Measurements from ENCODE around the gene CAMSAP1. TPM values are rescaled to one million over a fixed set of nuclear protein-coding genes. Genes with fewer than 3 reads are reported as not detected.

Gene CAMSAP1
- total and polyA plus RNA-seq, 3 donors from 2014 or later = 44.1 to 102 (median 93.7) TPM

DNA sequence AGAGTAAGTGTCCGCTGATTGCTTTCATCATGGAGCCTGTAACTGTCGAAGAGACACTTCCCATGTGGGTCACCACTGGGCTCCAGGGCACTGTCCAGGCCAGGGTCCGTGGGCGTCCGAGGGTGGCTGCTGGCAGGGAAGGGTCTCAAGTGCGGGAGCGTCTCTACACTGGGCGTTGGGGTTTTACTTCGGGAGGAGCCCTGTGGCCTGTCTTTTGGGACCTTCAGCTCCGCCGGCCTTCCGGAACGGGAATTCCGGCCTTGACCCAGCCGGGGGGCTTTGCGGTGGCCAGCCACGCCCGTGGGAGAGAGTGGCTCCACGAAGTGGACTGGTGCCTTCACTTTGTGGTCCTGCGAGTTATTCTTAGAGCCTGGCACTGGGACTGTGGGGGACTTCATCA is 86.2 kb downstream of the CAMSAP1 start:
- no peak overlapping the region for H3K27ac ChIP-seq
- no peaks in the 10 kb centered on the region for H3K36me3 ChIP-seq (ENCODE audit: low read depth, missing control alignments)
- DNase-seq = no peak
- H3K9me3 ChIP-seq = no peaks in the 10 kb centered on the region
- H3K27me3 ChIP-seq = no peaks in the 10 kb centered on the region
- intact Hi-C loops (cut with DNase I; ENCODE audit: low total_unique reads) = no loop called here
- H3K4me3 ChIP-seq = no peak overlapping the region
- WGBS, 2 donors = 95 to 96% methylated on average over 19 to 20 of the region's 20 CpGs
- no peaks in the 10 kb centered on the region for H3K4me1 ChIP-seq
- TF ChIP-seq POLR2A (IDR thresholded peaks at IDR 0.05) = no peak
- TF ChIP-seq, protein P1, sequence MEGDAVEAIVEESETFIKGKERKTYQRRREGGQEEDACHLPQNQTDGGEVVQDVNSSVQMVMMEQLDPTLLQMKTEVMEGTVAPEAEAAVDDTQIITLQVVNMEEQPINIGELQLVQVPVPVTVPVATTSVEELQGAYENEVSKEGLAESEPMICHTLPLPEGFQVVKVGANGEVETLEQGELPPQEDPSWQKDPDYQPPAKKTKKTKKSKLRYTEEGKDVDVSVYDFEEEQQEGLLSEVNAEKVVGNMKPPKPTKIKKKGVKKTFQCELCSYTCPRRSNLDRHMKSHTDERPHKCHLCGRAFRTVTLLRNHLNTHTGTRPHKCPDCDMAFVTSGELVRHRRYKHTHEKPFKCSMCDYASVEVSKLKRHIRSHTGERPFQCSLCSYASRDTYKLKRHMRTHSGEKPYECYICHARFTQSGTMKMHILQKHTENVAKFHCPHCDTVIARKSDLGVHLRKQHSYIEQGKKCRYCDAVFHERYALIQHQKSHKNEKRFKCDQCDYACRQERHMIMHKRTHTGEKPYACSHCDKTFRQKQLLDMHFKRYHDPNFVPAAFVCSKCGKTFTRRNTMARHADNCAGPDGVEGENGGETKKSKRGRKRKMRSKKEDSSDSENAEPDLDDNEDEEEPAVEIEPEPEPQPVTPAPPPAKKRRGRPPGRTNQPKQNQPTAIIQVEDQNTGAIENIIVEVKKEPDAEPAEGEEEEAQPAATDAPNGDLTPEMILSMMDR (IDR thresholded peaks at IDR 0.05) = no peak

DNA sequence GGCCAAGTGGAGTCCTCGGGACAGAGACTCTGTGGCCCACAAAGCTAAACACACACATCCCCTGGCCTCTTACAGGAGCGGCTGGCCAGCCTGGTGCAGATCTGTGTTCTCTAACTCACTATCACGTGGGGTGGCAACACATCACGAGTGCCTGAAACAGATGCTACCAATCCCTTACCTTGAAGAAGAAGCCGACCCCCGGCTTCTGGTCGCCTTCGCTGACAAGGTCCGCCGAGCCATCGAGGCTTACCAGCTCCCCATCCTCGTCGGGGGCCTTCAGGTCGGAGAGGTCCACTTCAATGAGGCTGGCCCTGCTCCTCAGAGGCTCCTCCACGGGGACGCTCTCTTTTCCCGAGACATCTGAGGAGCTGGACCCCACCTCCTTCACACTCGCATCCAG is 86.7 kb downstream of the CAMSAP1 start:
- no peak overlapping the region for H3K4me3 ChIP-seq
- H3K4me1 ChIP-seq = no peaks in the 10 kb centered on the region
- H3K27ac ChIP-seq = no peak overlapping the region
- TF ChIP-seq, protein P1 (IDR thresholded peaks at IDR 0.05) = no peak
- no peak for TF ChIP-seq POLR2A (IDR thresholded peaks at IDR 0.05)
- no peaks in the 10 kb centered on the region for H3K9me3 ChIP-seq
- 94 to 95% methylated on average over 11 to 18 of the region's 18 CpGs for WGBS, 2 donors
- H3K27me3 ChIP-seq = no peaks in the 10 kb centered on the region
- H3K36me3 ChIP-seq (ENCODE audit: low read depth, missing control alignments) = no peaks in the 10 kb centered on the region
- intact Hi-C loops (cut with DNase I; ENCODE audit: low total_unique reads) = no loop called here
- DNase-seq = no peak

DNA sequence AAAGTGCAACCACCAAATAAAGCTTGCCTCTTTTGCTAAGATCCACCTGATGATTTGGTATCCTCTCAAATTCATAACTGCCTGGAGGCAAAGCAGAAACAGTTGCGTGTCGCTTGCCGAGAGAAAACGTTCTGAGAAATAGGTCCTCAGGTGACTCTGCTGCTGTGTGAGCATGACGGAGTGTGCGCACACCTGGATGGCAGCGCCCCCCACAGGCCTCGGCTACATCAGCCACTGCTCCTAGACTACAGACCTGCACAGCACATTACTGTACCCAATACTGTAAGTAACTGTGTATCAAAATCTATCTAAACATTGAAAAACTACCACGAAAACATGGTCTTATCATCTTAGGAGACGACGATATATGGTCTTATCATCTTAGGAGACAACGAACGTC is 87.4 kb downstream of the CAMSAP1 start:
- intact Hi-C loops (cut with DNase I; ENCODE audit: low total_unique reads) = no loop called here
- Histone ChIP-seq H3K27ac (no peak overlapping the region), H3K27me3 (no peaks in the 10 kb centered on the region), H3K36me3 (ENCODE audit: low read depth, missing control alignments) (no peaks in the 10 kb centered on the region), H3K9me3 (no peaks in the 10 kb centered on the region), H3K4me1 (no peaks in the 10 kb centered on the region), H3K4me3 (no peak overlapping the region)
- 84% methylated on average over 13 of the region's 13 CpGs for WGBS, 2 donors
- TF ChIP-seq, protein P1 (IDR thresholded peaks at IDR 0.05) = no peak
- TF ChIP-seq POLR2A (IDR thresholded peaks at IDR 0.05) = no peak
- no peak for DNase-seq

DNA sequence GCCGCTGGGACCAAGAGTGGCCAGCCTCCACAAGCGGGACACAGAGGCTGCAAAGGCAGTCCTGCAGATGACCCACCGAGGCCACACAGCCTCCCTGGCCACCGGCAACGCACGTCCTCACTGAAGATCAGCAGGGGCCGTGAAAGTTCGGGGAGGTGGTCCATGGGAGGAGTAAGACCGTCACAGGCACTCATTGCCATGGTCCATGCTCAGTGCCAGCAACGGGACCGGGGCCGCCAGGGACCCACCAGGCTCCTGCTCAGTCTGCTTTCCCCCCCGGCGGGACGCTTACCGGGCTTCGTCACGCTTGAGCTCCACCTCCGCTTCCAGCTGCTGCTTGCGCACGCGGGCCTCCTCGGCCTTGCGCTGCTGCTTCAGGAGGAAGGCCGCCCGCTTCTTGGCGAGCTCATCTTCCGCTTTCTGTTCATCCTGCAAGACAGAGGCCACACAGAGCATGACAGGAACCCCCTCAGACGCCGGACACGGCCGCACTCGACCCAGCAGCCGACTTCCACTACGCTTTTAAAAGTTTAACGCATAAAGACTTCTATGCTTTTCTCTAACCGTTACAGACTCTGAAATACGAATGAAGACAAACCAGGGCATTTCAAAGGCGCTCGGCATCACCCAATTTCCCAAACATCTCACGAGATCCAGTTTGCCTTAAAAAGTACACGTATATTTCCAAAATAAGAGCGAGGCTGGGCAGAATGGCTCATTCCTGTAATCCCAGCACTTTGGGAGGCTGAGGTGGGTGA is 88.4 kb downstream of the CAMSAP1 start:
- TF ChIP-seq, protein P1 (IDR thresholded peaks at IDR 0.05) = no peak
- no peak for TF ChIP-seq POLR2A (IDR thresholded peaks at IDR 0.05)
- Histone ChIP-seq H3K4me1 (no peaks in the 10 kb centered on the region), H3K36me3 (ENCODE audit: low read depth, missing control alignments) (no peaks in the 10 kb centered on the region), H3K27ac (no peak overlapping the region), H3K4me3 (no peak overlapping the region), H3K9me3 (no peaks in the 10 kb centered on the region), H3K27me3 (no peaks in the 10 kb centered on the region)
- 66 to 76% methylated on average over 33 to 43 of the region's 43 CpGs for WGBS, 2 donors
- intact Hi-C loops (cut with DNase I; ENCODE audit: low total_unique reads) = no loop called here
- DNase-seq = no peak
